GM20000 (cell line): ENCODE data around the gene PIK3CG.

ENCODE experiments used
- DNase-seq: peaks from one replicate; pipeline ENCODE4 v3.0.0; 2012; ENCODE audit warnings: low spot score
- CTCF ChIP-seq: IDR thresholded peaks from 2 replicates; pipeline ENCODE4 v1.5.1; 2012; ENCODE audit warnings: mild to moderate bottlenecking, control low read depth; ENCODE audit errors: extremely low read depth, missing control alignments

The PIK3CG gene

GRCh38 chr7:106862317-106863089, 2.6 kb upstream of the PIK3CG start:
- no peak for DNase-seq
- no peak for TF ChIP-seq CTCF

- DNase-seq, result no peak
- no peak for TF ChIP-seq CTCF
Observed at GRCh38 chr7:106863274-106863997, 1.6 kb upstream of the PIK3CG start.

- DNase-seq, result peak; percentile 45
- no peak for TF ChIP-seq CTCF
Observed at GRCh38 chr7:106864298-106865081, 592 bp upstream of the PIK3CG start.

GRCh38 chr7:106866298-106867281, 1.5 kb downstream of the PIK3CG start:
- TF ChIP-seq CTCF, result no peak
- peak; percentile 40 for DNase-seq

GRCh38 chr7:106867641-106868351, 2.7 kb downstream of the PIK3CG start:
- no peak for DNase-seq
- TF ChIP-seq CTCF, result no peak

- no peak for TF ChIP-seq CTCF
Observed at GRCh38 chr7:106868364-106868763, 3.3 kb downstream of the PIK3CG start.

More at GRCh38 chr7:106868364-106868763, 3.3 kb downstream of the PIK3CG start:
- DNase-seq, result no peak
